WTC11 (cell line): Measurements from ENCODE around the gene MOCS1. TPM values are rescaled to one million over a fixed set of nuclear protein-coding genes. Genes with fewer than 3 reads are reported as not detected.

Source experiments
- ATAC-seq: fragments of 200-7000 bp; cut with Tn5 transposase; 2 replicates; pipeline ENCODE4 v1.10.0; 2021; ENCODE audit warnings: mild to moderate bottlenecking, moderate library complexity
- CTCF ChIA-PET: fragments of 300-600 bp; sonication (Branson Sonifier 250); formaldehyde crosslinking; loops from one replicate; lab custom pipeline; 2021; ENCODE audit warnings: antibody characterized with exemption; lab: Charles Lee
- POLR2A ChIA-PET: fragments of 350-600 bp; sonication (Branson Sonifier 250); formaldehyde crosslinking; loops from one replicate; lab custom pipeline; 2021; ENCODE audit warnings: antibody characterized with exemption; lab: Charles Lee
- DNase-seq: peaks from one replicate; pipeline ENCODE4 v3.0.0; 2021; ENCODE audit warnings: low spot score
- H3K27ac Mint-ChIP-seq: 2 replicates; pipeline ENCODE4 v1.8.0; 2021; ENCODE audit warnings: mixed read lengths
- H3K27me3 Mint-ChIP-seq: 2 replicates; pipeline ENCODE4 v1.8.0; 2021; ENCODE audit warnings: low read depth, mild to moderate bottlenecking, moderate library complexity, mixed read lengths
- H3K36me3 Mint-ChIP-seq: 2 replicates; pipeline ENCODE4 v1.8.0; 2021; ENCODE audit warnings: mixed read lengths
- H3K4me1 Mint-ChIP-seq: 2 replicates; pipeline ENCODE4 v1.8.0; 2022; ENCODE audit warnings: mixed read lengths
- H3K4me3 Mint-ChIP-seq: 2 replicates; pipeline ENCODE4 v1.8.0; 2021; ENCODE audit warnings: mild to moderate bottlenecking, moderate library complexity, mixed read lengths
- H3K9me3 Mint-ChIP-seq: 2 replicates; pipeline ENCODE4 v1.8.0; 2021; ENCODE audit warnings: mixed read lengths
- CDX4 ChIP-seq: fragments of 250-450 bp; sonication (Bioruptor Pico); IDR thresholded peaks from 2 replicates; pipeline ENCODE4 v1.9.0; 2021; ENCODE audit warnings: moderate library complexity, mild to moderate bottlenecking, inconsistent platforms, borderline replicate concordance
- CREB1 ChIP-seq: sonication (generic); formaldehyde crosslinking; IDR thresholded peaks from 2 replicates; pipeline ENCODE4 v1.8.0; 2023; ENCODE audit warnings: mild to moderate bottlenecking, missing genetic modification reagents
- CREM ChIP-seq: sonication (generic); formaldehyde crosslinking; IDR thresholded peaks from 2 replicates; pipeline ENCODE4 v1.8.1; 2022; ENCODE audit warnings: mild to moderate bottlenecking, missing genetic modification reagents, moderate library complexity
- EMX1 ChIP-seq: fragments of 250-450 bp; sonication (Bioruptor Pico); IDR thresholded peaks from 2 replicates; pipeline ENCODE4 v1.8.0; 2021; ENCODE audit warnings: mild to moderate bottlenecking
- GTF2I ChIP-seq: fragments of 250-450 bp; sonication (Bioruptor Pico); conservative IDR thresholded peaks from 2 replicates; pipeline ENCODE4 v1.4.0; 2021; ENCODE audit warnings: mild to moderate bottlenecking
- MAX ChIP-seq: sonication (generic); formaldehyde crosslinking; IDR thresholded peaks from 2 replicates; pipeline ENCODE4 v1.8.0; 2022; ENCODE audit warnings: mild to moderate bottlenecking, missing genetic modification reagents
- MLX ChIP-seq: sonication (generic); formaldehyde crosslinking; IDR thresholded peaks from 2 replicates; pipeline ENCODE4 v1.8.1; 2023; ENCODE audit warnings: mild to moderate bottlenecking, missing genetic modification reagents, moderate library complexity
- NR2C2 ChIP-seq: sonication (generic); formaldehyde crosslinking; IDR thresholded peaks from 2 replicates; pipeline ENCODE4 v1.8.0; 2022; ENCODE audit warnings: mild to moderate bottlenecking, missing genetic modification reagents
- PRDM15 ChIP-seq: sonication (generic); formaldehyde crosslinking; IDR thresholded peaks from 2 replicates; pipeline ENCODE4 v1.8.0; 2022; ENCODE audit warnings: missing genetic modification reagents
- PREB ChIP-seq: sonication (generic); formaldehyde crosslinking; IDR thresholded peaks from 2 replicates; pipeline ENCODE4 v1.8.1; 2022; ENCODE audit warnings: mild to moderate bottlenecking, missing genetic modification reagents, moderate library complexity, borderline replicate concordance
- SMAD3 ChIP-seq: sonication (generic); formaldehyde crosslinking; IDR thresholded peaks from 2 replicates; pipeline ENCODE4 v1.8.0; 2022; ENCODE audit warnings: missing genetic modification reagents, mild to moderate bottlenecking, borderline replicate concordance
- TEAD4 ChIP-seq: sonication (generic); formaldehyde crosslinking; IDR thresholded peaks from 2 replicates; pipeline ENCODE4 v1.8.0; 2022; ENCODE audit warnings: mild to moderate bottlenecking, missing genetic modification reagents
- TP53 ChIP-seq: sonication (generic); formaldehyde crosslinking; IDR thresholded peaks from 2 replicates; pipeline ENCODE4 v1.8.1; 2023; ENCODE audit warnings: mild to moderate bottlenecking, missing genetic modification reagents
- USF2 ChIP-seq: sonication (generic); formaldehyde crosslinking; IDR thresholded peaks from 2 replicates; pipeline ENCODE4 v1.8.1; 2023; ENCODE audit warnings: mild to moderate bottlenecking, missing genetic modification reagents, moderate library complexity
- ZNF232 ChIP-seq: sonication (generic); formaldehyde crosslinking; IDR thresholded peaks from 2 replicates; pipeline ENCODE4 v1.8.0; 2022; ENCODE audit warnings: mild to moderate bottlenecking, missing genetic modification reagents
- ZNF317 ChIP-seq: sonication (generic); formaldehyde crosslinking; IDR thresholded peaks from 2 replicates; pipeline ENCODE4 v1.8.1; 2023; ENCODE audit warnings: low read depth, mild to moderate bottlenecking, moderate library complexity, missing genetic modification reagents, borderline replicate concordance
- ZNF423 ChIP-seq: fragments of 250-450 bp; sonication (Bioruptor Pico); IDR thresholded peaks from 2 replicates; pipeline ENCODE4 v2.1.2; 2022; ENCODE audit warnings: mild to moderate bottlenecking, moderate library complexity
- total RNA-seq: library from RNA; stranded (reverse); gene quantifications from 3 replicates; pipeline ENCODE4 v1.2.3, GENCODE V29; 2021
- TF ChIP-seq, protein P1 (sequence below): fragments of 250-450 bp; sonication (Bioruptor Pico); IDR thresholded peaks from 2 replicates; pipeline ENCODE4 v2.1.2; 2022; ENCODE audit warnings: mild to moderate bottlenecking, moderate library complexity
- TF ChIP-seq, protein P2 (sequence below): sonication (generic); formaldehyde crosslinking; IDR thresholded peaks from 2 replicates; pipeline ENCODE4 v1.8.1; 2023; ENCODE audit warnings: mild to moderate bottlenecking, moderate library complexity, missing genetic modification reagents
- TF ChIP-seq, protein P3 (sequence below): sonication (generic); formaldehyde crosslinking; IDR thresholded peaks from 2 replicates; pipeline ENCODE4 v1.8.0; 2023; ENCODE audit warnings: missing genetic modification reagents

Gene MOCS1
- total RNA-seq, 1 experiment from 2014 or later, result 18.5 TPM

DNA sequence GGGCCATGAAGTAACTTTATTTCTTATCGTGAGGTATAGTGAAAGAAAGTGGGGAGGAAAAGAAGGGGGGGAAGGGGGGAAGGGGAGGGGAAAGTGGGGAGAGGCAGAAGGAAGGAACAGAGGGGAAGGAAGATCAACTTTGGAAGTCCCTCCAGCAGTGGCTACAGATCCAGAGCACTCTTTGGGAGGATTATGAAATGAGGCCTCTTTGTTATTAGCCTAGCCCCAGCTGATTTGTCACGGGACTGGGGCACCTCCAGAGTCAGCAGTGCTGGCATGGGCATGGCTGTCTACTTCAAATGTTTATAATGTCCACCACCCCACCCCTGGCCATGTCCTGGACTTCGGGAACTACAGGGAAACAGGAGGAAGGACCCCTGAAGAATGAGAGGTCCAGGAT, 7.6 kb downstream of the MOCS1 start:
- no peaks in the 10 kb centered on the region for H3K27me3 Mint-ChIP-seq
- no peak for DNase-seq
- CTCF ChIA-PET, result no interaction called here
- H3K27ac Mint-ChIP-seq, result no peak overlapping the region
- TF ChIP-seq NR2C2 (CRISPR knock-in tag) (no peak), ZNF317 (no peak), TEAD4 (CRISPR knock-in tag) (no peak), ZNF423 (CRISPR knock-in tag) (no peak), MAX (CRISPR knock-in tag) (no peak), USF2 (no peak), TP53 (no peak), SMAD3 (CRISPR knock-in tag) (no peak), CREB1 (no peak), CDX4 (CRISPR knock-in tag) (no peak), MLX (CRISPR knock-in tag) (no peak), GTF2I (CRISPR knock-in tag) (no peak), EMX1 (CRISPR knock-in tag) (no peak)
- TF ChIP-seq, protein P1, sequence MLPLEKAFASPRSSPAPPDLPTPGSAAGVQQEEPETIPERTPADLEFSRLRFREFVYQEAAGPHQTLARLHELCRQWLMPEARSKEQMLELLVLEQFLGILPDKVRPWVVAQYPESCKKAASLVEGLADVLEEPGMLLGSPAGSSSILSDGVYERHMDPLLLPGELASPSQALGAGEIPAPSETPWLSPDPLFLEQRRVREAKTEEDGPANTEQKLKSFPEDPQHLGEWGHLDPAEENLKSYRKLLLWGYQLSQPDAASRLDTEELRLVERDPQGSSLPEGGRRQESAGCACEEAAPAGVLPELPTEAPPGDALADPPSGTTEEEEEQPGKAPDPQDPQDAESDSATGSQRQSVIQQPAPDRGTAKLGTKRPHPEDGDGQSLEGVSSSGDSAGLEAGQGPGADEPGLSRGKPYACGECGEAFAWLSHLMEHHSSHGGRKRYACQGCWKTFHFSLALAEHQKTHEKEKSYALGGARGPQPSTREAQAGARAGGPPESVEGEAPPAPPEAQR, result no peak
- TF ChIP-seq, protein P2, sequence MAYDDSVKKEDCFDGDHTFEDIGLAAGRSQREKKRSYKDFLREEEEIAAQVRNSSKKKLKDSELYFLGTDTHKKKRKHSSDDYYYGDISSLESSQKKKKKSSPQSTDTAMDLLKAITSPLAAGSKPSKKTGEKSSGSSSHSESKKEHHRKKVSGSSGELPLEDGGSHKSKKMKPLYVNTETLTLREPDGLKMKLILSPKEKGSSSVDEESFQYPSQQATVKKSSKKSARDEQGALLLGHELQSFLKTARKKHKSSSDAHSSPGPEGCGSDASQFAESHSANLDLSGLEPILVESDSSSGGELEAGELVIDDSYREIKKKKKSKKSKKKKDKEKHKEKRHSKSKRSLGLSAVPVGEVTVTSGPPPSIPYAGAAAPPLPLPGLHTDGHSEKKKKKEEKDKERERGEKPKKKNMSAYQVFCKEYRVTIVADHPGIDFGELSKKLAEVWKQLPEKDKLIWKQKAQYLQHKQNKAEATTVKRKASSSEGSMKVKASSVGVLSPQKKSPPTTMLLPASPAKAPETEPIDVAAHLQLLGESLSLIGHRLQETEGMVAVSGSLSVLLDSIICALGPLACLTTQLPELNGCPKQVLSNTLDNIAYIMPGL (CRISPR knock-in tag), result no peak
- TF ChIP-seq, all 79 proteins: peak for 0
- H3K4me3 Mint-ChIP-seq, result no peak overlapping the region
- ATAC-seq, result no peak
- peaks cover 12% of the 10 kb centered on the region for H3K4me1 Mint-ChIP-seq
- H3K9me3 Mint-ChIP-seq, result peaks cover 8% of the 10 kb centered on the region
- POLR2A ChIA-PET, result no interaction called here
- peaks cover 51% of the 10 kb centered on the region for H3K36me3 Mint-ChIP-seq

- peaks cover 9% of the 10 kb centered on the region; the same call in 1 of the 2 replicates for H3K4me1 Mint-ChIP-seq
- no peak overlapping the region for H3K4me3 Mint-ChIP-seq
- ChIA-PET POLR2A (no interaction called here), CTCF (no interaction called here)
- H3K27ac Mint-ChIP-seq, result no peak overlapping the region
- peaks cover 55% of the 10 kb centered on the region for H3K36me3 Mint-ChIP-seq
- H3K27me3 Mint-ChIP-seq, result no peaks in the 10 kb centered on the region
- DNase-seq, result no peak
- peaks cover 8% of the 10 kb centered on the region for H3K9me3 Mint-ChIP-seq
- no peak for ATAC-seq
- TF ChIP-seq TEAD4 (CRISPR knock-in tag), result no peak
- TF ChIP-seq, protein P1, result no peak
- no peak for TF ChIP-seq PRDM15 (CRISPR knock-in tag)
- TF ChIP-seq, protein P3, sequence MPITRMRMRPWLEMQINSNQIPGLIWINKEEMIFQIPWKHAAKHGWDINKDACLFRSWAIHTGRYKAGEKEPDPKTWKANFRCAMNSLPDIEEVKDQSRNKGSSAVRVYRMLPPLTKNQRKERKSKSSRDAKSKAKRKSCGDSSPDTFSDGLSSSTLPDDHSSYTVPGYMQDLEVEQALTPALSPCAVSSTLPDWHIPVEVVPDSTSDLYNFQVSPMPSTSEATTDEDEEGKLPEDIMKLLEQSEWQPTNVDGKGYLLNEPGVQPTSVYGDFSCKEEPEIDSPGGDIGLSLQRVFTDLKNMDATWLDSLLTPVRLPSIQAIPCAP (CRISPR knock-in tag), result no peak
- TF ChIP-seq CREM (CRISPR knock-in tag), result no peak
- TF ChIP-seq ZNF232 (CRISPR knock-in tag), result no peak
- no peak for TF ChIP-seq USF2
- no peak for TF ChIP-seq PREB
These were observed 8.4 kb downstream of the MOCS1 start for GRCh38 chr6:39925931-39926290.
